ENCODE results near the gene RPS5.
A peak's percentile ranks its signal among the peaks of the same experiment; 100 is the strongest.
"Not testable (repeated sequence)": the region's sequence is repeated elsewhere in the genome, so short reads cannot be mapped to it uniquely, and the experiment has no call there.

The RPS5 gene

DNA sequence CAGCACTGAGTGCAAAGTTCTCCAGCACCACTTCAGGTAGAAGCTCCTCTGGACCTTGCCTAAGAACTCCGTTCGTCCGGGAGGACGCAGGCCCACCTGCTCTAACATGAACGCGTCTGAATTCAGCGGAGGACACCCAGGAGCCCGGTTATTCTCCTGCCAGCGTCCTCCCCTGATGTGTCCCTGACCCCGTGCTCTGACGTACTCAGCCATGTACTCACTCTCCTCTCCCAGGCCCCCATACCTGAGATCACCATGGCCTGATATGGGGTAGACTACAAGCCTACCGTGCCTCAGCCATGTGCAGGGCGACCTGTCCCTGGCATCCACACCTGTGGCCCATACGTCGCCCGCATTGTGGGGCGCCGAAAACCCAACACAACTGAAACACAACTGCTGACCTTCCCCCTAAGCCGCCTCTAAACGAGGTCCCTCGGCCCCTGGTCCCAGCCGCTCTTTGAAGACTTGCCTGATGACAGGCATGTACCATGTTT lies 20.6 kb downstream of the RPS5 start:
- no peak for DNase-seq

DNA sequence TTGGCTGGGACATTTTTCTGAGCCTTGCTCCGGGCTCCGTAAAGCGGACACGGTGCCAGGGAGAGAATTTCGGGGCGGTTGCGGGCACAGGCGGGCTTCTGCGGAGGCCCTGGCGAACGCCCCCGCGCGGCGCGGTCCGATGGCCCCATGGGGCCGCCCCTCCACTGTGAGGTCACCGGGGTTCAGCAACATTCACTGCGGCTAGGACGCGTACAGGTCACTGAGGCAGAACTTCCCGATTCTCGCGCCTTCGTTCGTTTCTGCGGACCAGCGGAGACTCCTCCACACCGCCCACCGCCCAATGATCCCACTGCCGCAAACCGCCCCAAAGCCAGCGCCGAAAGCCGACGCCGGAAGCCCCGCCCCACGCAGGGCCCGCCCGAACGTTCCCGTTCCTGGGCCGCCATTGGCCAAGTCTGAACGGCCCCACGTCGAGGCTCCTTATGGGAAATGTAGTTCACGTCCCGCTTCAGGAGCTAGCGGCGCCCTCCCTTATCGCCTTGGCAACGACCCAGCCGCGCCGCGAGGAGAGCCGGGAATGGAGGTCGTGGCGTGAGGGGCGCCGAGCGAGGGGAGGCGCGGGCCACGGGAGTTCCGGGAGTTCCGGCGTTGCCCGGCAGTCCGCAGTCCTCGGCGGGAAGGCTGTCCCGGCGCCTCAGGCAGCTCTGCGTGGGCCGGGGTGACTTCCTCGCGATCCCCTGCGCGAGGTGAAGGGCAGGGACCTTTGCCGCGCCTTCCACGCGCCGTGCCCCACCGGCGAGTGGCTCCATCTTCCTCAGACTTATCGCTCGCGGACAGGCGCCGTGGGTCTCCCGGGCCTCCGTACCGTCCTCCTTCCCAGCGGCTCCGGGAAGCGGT lies 21.3 kb downstream of the RPS5 start, which contains the start of gene ZNF584:
ZNF584 (plus strand) TSS at position 498 of the 858 bp plus-strand sequence. CDS start 499 bp downstream, outside the sequence.
- DNase-seq = peak; percentile 96

DNA sequence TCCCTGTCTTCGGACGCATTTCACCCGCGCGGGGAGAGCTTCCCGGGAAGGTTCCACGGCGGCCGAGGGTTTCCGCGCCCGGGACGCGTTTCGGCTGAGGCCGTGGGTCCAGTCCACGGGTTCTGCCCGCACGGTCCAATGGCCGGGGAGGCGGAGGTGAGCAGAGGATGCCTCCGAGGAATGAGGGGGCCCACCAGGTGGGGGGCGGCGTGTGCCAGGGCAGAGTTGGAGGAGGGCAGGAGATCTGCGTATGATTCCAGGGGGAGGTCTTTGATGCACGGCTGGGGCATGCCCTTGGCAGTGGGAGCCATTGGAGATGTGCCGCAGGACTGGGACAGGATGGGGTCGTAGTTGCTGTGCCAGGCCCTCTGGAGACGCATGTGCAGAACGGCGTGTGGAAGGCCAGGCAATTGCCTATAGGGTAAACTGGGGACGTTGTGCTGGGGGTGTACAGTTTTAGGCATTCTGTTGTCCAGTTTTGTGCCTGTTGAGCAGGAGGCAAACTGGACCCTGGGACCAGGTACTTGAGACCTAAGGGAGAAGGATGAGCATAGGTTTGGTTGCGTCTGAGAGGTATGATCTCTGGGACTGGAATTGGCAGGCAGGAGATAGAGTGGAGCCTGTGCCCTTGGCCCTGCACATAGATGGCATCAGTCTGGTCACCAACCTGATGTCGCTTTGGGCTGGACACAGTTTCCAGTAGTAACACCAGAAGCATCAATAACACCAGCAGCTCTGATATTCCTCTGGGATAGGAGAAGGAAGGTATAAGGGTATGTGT lies 22.1 kb downstream of the RPS5 start:
- peak; percentile 16 for DNase-seq

DNA sequence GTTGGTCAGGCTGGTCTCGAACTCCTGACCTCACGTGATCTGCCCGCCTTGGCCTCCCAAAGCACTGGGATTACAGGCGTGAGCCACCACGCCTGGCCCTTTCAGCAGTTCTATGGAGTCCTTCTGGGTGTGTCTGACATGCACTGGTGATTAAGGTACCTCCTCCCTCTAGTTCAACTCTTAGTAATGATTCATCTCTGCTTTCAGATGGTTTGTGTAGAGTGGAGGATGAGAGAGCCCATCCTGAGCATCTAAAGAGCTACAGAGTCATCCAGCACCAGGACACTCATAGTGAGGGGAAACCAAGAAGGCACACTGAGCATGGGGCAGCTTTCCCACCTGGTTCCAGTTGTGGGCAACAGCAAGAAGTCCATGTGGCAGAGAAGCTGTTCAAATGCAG lies 29.5 kb downstream of the RPS5 start:
- DNase-seq = no peak

DNA sequence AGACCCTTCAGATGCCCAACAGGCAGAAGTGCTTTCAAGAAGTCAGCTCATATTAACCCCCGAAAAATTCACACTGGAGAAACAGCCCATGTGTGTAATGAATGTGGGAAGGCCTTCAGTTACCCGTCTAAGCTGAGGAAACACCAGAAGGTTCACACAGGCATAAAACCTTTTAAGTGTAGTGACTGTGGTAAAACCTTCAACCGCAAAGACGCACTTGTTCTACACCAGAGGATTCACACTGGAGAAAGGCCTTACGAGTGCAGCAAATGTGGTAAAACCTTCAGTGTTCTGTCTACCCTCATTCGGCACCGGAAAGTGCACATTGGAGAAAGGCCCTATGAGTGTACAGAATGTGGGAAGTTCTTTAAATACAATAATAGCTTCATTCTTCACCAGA lies 30.0 kb downstream of the RPS5 start:
- DNase-seq = no peak

DNA sequence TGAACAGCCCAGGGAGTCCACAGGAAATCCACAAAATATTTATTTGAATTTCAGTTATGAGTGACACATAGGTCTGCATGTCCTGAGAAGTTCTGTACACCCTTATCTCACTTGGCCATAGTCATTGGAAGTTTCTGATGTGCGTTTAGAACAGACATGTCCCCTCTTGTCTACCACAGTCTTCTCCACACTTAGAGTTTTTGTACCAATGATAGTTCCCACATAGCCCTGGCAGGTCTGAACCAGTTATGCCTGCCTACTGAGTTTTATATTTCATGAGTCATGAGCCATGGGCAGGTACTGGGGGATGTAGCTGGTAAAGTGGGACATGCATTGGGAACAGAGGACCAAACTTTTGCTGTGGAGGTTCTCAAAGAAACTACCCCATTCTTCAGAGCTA lies 41.5 kb downstream of the RPS5 start:
- DNase-seq = no peak

DNA sequence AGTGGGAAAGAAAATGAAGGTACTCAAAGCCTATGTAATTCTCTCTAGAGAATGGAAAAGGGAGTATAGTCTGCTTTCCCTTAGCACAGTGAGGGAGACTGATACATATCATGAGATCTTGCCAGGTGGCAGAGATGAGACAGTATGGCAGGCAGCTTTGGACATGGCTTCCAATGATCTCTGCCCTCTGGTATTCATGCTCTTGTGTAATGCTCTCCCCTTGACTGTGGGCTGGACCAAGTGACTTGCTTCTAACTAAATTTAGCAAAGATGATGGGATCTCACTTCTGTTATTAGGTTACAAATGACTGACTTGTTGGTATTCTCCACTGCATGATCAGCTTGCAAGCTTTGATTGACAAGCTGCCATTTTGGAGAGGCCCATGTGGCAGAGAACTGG lies 42.7 kb downstream of the RPS5 start:
- DNase-seq = no peak

DNA sequence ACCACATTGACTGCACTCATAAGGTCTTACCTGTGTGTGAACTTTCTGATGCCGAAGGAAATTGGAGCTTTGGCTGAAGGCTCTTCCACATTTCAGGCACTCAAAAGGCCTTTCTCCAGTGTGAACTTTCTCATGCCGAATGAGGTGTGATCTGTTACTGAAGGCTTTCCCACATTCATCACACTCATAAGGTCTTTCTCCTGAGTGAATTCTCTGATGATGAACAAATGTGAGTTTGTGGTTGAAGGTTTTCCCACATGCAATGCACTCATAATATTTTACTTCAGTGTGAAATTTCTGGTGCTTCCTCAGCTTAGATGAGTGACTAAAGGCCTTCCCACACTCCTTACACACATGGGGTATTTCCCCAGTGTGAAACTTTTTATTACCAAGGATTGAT lies 47.1 kb downstream of the RPS5 start:
- DNase-seq = no peak

DNA sequence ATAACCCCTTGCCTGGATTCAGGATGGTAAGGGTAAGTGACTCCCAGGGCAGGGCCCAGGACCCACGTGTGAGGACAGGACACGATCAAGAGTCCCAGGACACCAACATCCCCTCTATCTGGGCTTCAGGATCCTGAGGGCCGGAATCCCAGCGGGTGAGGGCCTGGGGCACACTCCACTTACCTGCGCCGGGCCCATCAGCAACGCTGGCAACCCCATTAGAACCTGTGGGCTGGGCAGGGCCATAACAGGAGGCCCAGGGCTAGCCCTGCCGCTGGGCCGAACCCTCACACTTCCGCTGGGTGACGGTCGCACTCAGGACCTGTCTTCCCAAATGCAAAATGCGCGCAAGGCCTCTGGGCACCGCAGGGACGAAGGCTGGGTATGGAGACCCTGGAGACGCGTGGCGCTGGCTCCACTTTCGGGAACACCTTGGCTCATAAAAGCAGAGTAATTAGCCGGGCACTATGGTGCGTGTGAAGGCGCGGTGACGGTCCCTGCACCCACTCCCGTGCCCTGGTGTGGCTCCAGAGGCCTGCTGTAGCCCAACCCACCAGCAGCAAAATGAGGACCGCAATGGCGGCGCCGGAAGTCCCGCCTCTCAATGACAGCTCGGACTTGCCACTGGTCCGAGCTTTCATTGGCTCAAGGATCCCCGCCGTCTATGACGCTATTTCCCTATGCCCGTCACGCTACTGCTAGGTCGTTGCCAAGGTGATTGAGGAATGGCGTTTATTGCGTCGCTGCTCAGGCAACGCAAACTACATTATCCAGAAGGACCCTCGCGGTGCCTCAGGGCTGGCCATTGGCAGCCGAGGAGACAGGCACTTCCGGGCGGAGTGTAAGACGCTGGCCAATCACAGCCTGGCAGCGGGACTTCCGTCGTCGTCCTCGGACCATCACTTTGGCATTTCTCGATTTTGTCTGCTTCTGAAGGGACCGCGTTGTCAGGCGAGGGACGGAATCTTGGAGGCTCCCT lies 52.8 kb downstream of the RPS5 start, which contains the start of gene ZNF132:
ZNF132 (minus strand) TSS at position 578 of the 979 bp plus-strand sequence; CDS start at position 246, 332 bp downstream.
- peak; percentile 99 for DNase-seq

DNA sequence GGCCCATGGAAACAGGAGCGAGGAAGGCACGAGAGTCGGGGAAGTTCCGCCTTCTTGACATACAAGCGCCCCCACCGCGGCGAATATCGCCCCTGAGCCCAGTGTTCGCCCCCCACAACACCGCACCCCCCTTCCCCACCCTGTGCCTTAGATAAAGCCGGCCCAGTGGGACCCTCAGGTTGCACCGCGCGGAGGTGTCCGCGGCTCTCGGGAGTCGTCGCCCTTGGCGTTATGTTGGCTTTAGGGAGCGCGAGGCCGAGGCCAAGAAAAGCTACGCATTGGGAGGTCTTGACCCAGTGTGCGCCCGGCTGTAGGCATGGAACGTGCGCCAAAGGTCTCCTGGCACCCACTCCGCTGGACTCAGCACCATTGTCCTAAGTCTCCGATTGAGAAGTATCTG lies 53.5 kb downstream of the RPS5 start:
- DNase-seq = no peak

DNA sequence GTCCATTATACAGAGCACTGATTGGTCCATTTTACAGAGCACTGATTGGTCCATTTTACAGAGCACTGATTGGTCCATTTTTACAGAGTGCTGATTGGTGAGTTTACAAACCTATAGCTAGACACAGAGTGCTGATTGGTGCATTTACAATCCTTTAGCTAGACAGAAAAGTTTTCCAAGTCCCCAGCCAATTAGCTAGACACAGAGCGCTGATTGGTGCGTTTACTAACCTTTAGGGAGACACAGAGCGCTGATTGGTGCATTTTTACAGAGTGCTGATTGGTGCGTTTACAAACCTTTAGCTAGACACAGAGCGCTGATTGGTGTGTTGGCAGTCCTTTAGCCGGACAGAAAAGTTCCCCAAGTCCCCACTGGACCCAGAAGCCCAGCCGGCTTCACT lies 55.9 kb downstream of the RPS5 start:
- not testable (repeated sequence) for DNase-seq
